GM19463 (cell line): ENCODE results near the gene SLC25A10.

ENCODE experiments used
- ATAC-seq: cut with Tn5 transposase; IDR thresholded peaks from one replicate; pipeline ENCODE4 v1.9.1; 2021; ENCODE audit warnings: mild to moderate bottlenecking, moderate library complexity; ENCODE audit not compliant: unreplicated experiment

The SLC25A10 gene

GRCh38 chr17:81705518-81706231 is 6.4 kb upstream of the SLC25A10 start:
- no peak for ATAC-seq

DNA sequence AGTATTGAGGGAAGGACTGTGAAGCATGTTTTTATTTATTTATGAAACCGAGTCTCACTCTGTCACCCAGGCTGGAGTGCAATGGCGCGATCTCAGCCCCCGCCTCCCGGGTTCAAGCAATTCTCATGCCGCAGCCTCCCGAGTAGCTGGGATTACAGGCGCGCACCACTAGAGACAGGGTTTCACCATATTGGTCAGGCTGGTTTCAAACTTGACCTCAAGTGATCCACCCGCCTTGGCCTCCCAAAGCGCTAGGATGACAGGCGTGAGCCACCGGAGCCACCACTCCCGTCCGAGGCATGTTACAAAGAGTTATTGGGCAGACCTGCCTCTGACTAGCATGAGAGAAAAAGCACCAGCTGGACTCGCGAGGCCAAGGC is 5.9 kb upstream of the SLC25A10 start:
- no peak for ATAC-seq

DNA sequence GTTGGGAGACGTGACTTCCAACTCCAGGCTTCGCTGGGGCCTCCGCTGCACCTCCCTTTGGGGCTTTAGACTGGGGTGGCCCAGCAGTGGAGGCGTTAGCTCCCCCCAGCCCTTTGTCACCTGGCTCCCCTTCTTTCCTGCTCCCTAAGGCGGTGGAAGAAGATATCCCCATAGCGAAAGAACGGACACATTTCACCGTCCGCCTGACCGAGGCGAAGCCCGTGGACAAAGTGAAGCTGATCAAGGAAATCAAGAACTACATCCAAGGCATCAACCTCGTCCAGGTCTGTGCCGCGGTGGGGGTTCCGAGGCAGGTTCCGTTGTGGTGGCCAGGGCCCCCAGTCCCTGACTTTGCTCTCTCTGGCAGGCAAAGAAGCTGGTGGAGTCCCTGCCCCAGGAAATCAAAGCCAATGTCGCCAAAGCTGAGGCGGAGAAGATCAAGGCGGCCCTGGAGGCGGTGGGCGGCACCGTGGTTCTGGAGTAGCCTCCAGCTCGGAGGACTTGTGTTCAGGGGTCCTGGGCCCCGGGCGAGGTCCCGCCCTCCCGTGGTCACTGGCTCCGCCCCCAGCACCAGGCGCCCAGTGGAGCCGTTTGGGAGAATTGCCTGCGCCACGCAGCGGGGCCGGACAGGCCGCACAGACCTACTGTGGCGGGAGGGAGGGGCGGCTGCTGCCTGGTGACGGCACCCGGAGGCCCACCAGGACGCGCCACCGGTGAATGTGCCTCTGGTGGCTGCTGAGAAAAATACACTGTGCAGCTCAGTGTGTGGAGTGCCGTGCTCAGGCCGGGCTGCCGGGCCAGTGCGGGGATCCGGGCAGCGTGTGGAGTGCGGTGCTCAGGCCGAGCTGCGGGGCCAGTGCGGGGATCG is 5.1 kb upstream of the SLC25A10 start:
- ATAC-seq, result no peak

GRCh38 chr17:81707725-81708646 is 4.1 kb upstream of the SLC25A10 start:
- ATAC-seq, result no peak

DNA sequence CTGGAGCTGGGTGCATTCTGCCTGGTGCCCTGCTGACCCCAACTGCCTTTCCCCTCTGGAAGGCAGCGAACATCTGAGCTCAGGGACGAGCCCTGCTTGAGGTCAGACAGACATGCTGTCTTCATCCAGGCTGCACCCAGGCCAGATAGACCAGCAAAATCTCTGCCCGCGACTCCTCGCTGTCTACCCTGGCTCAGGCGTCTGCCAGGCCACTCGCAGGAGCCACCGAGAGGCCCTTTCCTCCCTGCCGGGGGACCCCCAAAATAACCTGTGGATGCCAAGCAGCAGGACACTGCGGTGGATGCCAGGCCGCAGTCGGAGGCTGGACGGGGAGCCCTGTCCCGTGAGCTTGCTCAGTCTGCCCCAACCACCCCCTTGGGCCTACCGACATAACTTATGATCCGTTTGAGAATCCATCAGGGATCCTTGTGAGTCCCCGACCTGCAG is 3.3 kb upstream of the SLC25A10 start:
- ATAC-seq, result no peak

- no peak for ATAC-seq
Measured at GRCh38 chr17:81710514-81711308, 1.4 kb upstream of the SLC25A10 start.

DNA sequence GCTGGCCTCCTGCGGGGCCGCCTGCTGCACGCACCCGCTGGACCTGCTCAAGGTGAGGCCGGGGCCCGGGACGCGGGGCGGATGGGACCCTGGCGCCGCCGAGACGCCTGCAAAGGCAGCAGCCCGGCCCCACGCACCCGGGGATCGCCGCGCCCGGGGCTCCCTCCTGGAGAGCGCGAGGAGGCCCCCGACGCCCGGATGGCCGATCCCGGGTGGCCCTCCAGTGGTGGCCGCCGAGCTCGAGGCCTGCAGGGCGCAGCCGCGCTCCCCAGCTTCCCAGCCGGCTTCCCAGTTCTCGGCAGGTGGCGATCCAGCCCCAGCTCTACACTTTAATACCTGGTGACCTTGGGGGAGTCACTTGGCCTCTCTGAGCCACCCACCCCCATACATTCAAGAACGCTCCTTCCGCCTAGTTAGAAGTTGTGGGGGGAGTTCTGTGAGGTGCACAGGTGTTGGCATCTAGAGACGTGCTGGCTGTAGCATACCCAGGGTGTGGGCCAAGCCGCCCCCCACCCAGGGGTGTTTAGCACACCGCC is 452 bp downstream of the SLC25A10 start:
- peak; percentile 7 for ATAC-seq

DNA sequence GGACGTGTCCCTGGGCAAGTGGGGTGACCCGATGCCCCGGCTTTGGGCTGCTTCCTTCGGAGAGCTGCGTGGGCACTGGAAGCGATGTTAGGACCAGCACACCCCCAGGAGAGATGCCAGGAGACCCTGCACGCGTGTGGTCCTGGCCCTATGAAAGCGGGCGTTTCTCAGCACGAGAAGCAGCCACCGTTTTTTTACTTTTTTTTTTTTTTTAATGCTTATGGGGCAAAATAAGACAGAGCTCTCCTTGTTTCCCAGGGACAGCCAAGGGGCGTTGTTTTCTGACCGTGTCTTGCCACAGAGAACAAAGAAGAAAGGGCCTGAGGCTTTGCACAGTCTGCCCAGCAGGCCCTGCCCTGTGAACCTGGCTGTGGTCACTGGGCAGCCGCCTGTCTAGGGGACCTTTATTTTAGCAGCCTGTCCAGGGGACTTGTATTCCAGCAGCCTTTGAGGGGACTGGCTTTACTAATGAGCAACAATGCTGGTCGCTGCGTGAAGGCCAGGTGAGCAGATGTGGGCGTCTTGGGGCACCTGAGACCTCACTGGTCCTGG is 996 bp downstream of the SLC25A10 start:
- no peak for ATAC-seq

DNA sequence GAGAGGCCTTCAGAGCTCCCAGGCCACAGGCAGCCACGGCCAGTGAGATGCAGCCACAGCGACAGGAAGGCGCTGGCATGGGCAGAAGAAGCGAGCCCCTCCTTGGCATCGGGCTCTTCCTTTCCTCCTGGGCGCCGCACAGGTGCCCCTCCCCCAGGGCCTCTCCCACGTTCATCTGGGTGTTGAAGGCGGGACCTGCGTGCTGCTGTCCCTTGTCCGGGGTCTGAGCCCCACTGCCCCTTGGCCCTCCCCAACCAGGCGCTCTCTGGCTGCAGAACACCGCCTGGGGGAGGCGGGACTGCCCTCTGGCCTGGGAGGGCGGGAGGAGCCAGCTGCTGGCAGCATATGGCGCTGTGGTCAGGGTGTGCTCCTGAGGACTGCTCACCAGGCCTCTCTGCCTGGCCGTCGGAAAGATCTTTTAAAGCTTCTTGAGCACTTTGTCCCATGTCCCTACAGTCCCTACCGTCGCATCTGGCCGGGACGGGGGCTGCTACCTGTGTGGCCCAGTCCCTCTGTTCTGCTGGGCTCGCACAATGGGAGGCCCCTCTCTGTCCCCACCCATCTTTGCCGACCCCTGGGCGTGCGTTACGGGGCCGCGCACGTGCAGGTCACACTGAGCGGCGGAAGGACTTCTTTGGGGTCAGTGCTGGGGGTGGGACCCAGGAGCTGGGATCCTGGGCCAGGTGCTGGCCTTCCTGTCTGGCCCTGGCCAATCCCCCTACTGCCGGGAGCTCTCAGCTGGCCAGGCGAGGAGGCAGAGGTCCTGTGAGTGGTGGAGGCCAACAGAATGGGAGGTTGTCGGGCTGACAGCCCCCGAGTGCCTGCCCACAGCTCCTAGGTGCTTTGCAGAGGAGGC is 1.7 kb downstream of the SLC25A10 start:
- ATAC-seq, result no peak

- ATAC-seq, result no peak
Measured at GRCh38 chr17:81714412-81715106, 2.5 kb downstream of the SLC25A10 start.

- ATAC-seq, result no peak
Measured at GRCh38 chr17:81715107-81715871, 3.2 kb downstream of the SLC25A10 start.

GRCh38 chr17:81715872-81716673 is 4.0 kb downstream of the SLC25A10 start:
- no peak for ATAC-seq

DNA sequence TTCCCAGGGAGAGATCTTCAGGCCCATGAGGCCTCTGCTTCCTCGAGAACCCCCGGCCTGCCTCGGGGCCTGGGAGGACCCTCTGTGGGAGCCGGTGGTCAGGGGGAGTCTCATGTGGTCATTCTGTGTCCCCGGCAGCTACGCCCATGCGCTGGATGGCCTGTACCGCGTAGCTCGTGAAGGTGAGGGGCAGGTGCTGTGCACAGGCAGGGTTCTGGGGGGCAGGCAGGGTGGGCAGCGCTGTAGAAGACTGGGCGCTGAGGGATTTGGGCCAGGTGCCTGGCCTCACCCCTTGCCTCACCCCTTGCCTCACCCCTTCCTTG is 4.6 kb downstream of the SLC25A10 start:
- ATAC-seq, result no peak

- ATAC-seq, result no peak
Measured at GRCh38 chr17:81717049-81717765, 5.1 kb downstream of the SLC25A10 start.

GRCh38 chr17:81717766-81718089 is 5.6 kb downstream of the SLC25A10 start:
- ATAC-seq, result no peak
